CD14-positive monocyte (primary cell): ENCODE data around the gene DSCAML1. TPM values are rescaled to one million over a fixed set of nuclear protein-coding genes. Genes with fewer than 3 reads are reported as not detected.

Experiments
- DNase-seq, 3 donors: peaks; one replicate each; pipeline ENCODE4 v3.0.0-alpha.2; 2011 to 2022
- H2AFZ ChIP-seq: 2 replicates; pipeline ENCODE4 v1.6.0; 2012; ENCODE audit warnings: mild to moderate bottlenecking, low read depth, low read length, inconsistent platforms; ENCODE audit not compliant: insufficient read depth, poor library complexity, severe bottlenecking
- H3K27ac ChIP-seq, 2 donors: 1 replicate in 1 of 2; 2 replicates in 1 of 2; pipeline ENCODE4 v1.5.1; 2012 to 2013; ENCODE audit warnings: low read length in 2 of 2, control low read depth in 1 of 2, inconsistent platforms in 1 of 2, low read depth in 1 of 2, mild to moderate bottlenecking in 1 of 2
- H3K27me3 ChIP-seq, 2 donors: one replicate each; pipeline versions ENCODE4 v1.6.0 to v1.6.1; 2011 to 2013; ENCODE audit warnings: low read length in 2 of 2; ENCODE audit not compliant: control insufficient read depth in 2 of 2, insufficient read depth in 2 of 2
- H3K36me3 ChIP-seq, 2 donors: replicated peaks in 1 of 2; 1 replicate in 1 of 2; 2 replicates in 1 of 2; pipeline versions ENCODE4 v1.5.1 to v1.6.1; 2012 to 2013; ENCODE audit warnings: low read length in 2 of 2, control low read depth in 1 of 2, inconsistent platforms in 1 of 2, mild to moderate bottlenecking in 1 of 2; ENCODE audit not compliant: insufficient read depth in 2 of 2, control insufficient read depth in 1 of 2
- H3K4me1 ChIP-seq, 2 donors: 1 replicate in 1 of 2; 2 replicates in 1 of 2; pipeline versions ENCODE4 v1.5.1 to v1.6.1; 2012 to 2013; ENCODE audit warnings: low read length in 2 of 2, control low read depth in 1 of 2, inconsistent platforms in 1 of 2, mild to moderate bottlenecking in 1 of 2, moderate library complexity in 1 of 2; ENCODE audit not compliant: insufficient read depth in 2 of 2, control insufficient read depth in 1 of 2
- H3K4me2 ChIP-seq: replicated peaks from 2 replicates; pipeline ENCODE3; 2012; ENCODE audit warnings: low read length, moderate library complexity, mild to moderate bottlenecking; ENCODE audit not compliant: poor library complexity, severe bottlenecking; ENCODE audit errors: extremely low read depth
- H3K4me3 ChIP-seq, 3 experiments: fragments of 200-600 bp in 1 of 3; sonication (generic) in 1 of 3; replicated peaks in 1 of 3; 1 replicate in 2 of 3; 2 replicates in 1 of 3; pipeline ENCODE4 v1.5.1; 2011 to 2013; ENCODE audit warnings: low read length in 3 of 3, mild to moderate bottlenecking in 3 of 3, control low read depth in 2 of 3, low read depth in 2 of 3, inconsistent platforms in 1 of 3, moderate library complexity in 1 of 3
- H3K79me2 ChIP-seq: 2 replicates; pipeline ENCODE4 v1.6.0; 2012; ENCODE audit warnings: mild to moderate bottlenecking, control low read depth, inconsistent platforms, low read length, moderate library complexity; ENCODE audit not compliant: insufficient read depth
- H3K9ac ChIP-seq: 2 replicates; pipeline ENCODE4 v1.6.0; 2017; ENCODE audit warnings: low read length, mild to moderate bottlenecking; ENCODE audit not compliant: insufficient read depth, poor library complexity, severe bottlenecking
- H3K9me3 ChIP-seq, 2 donors: replicated peaks in 1 of 2; 1 replicate in 1 of 2; 2 replicates in 1 of 2; pipeline versions ENCODE4 v1.5.1 to v1.6.1; 2012 to 2013; ENCODE audit warnings: low read length in 2 of 2, control low read depth in 1 of 2; ENCODE audit not compliant: control insufficient read depth in 1 of 2, insufficient read depth in 1 of 2
- H4K20me1 ChIP-seq: 2 replicates; pipeline ENCODE4 v1.6.0; 2012; ENCODE audit warnings: mild to moderate bottlenecking, low read length, control low read depth, moderate library complexity; ENCODE audit not compliant: insufficient read depth
- H3K27ac Mint-ChIP-seq, 7 donors: one replicate each; pipeline ENCODE4 v1.8.0; 2020; ENCODE audit warnings: mild to moderate bottlenecking in 7 of 7, mixed read lengths in 7 of 7, moderate library complexity in 6 of 7, inconsistent platforms in 2 of 7
- H3K27me3 Mint-ChIP-seq, 3 donors: one replicate each; pipeline ENCODE4 v1.8.0; 2021 to 2022; ENCODE audit warnings: low read depth in 3 of 3, mild to moderate bottlenecking in 3 of 3, mixed read lengths in 3 of 3, moderate library complexity in 3 of 3, inconsistent platforms in 1 of 3
- H3K36me3 Mint-ChIP-seq, 2 donors: one replicate each; pipeline ENCODE4 v1.8.0; 2020; ENCODE audit warnings: mixed read lengths in 2 of 2, inconsistent platforms in 1 of 2, mild to moderate bottlenecking in 1 of 2
- H3K4me1 Mint-ChIP-seq: one replicate; pipeline ENCODE4 v1.8.0; 2020; ENCODE audit warnings: mild to moderate bottlenecking, mixed read lengths
- H3K4me3 Mint-ChIP-seq, 2 donors: one replicate each; pipeline ENCODE4 v1.8.0; 2020; ENCODE audit warnings: mild to moderate bottlenecking in 2 of 2, mixed read lengths in 2 of 2, moderate library complexity in 1 of 2
- H3K9me3 Mint-ChIP-seq, 7 donors: one replicate each; pipeline ENCODE4 v1.8.0; 2020 to 2022; ENCODE audit warnings: mixed read lengths in 7 of 7, mild to moderate bottlenecking in 6 of 7, moderate library complexity in 6 of 7, inconsistent platforms in 2 of 7
- CTCF ChIP-seq: fragments of 200-600 bp; IDR thresholded peaks from one replicate; pipeline ENCODE4 v1.8.0; 2022; ENCODE audit warnings: antibody characterized with exemption, mild to moderate bottlenecking
- WGBS: methylation state at CpG from one replicate; pipeline ENCODE4 v1.1.5; 2013; ENCODE audit warnings: missing lambda C conversion rate; ENCODE audit not compliant: insufficient coverage; 5-methylcytosine and 5-hydroxymethylcytosine counted together
- intact Hi-C, 2 donors: fragments of 100-400 bp; cut with micrococcal nuclease; formaldehyde crosslinking; loops; one replicate each; pipeline versions ENCODE4 v1.15.0 to v1.15.1; 2023
- polyA plus RNA-seq, 3 donors: library from polyadenylated mRNA; depleted of rRNA in 1 of 3; unstranded in 2 of 3; stranded (reverse) in 1 of 3; fragments of 300-500 nt in 2 of 3; fragments of >200 nt in 1 of 3; fragmentation: Illumina TruSeq in 2 of 3; gene quantifications; 1 replicate in 2 of 3; 2 replicates in 1 of 3; pipeline ENCODE4 v1.2.3, GENCODE V29; 2012 to 2021

The DSCAML1 gene
- polyA plus RNA-seq, 3 donors, result not detected

DNA sequence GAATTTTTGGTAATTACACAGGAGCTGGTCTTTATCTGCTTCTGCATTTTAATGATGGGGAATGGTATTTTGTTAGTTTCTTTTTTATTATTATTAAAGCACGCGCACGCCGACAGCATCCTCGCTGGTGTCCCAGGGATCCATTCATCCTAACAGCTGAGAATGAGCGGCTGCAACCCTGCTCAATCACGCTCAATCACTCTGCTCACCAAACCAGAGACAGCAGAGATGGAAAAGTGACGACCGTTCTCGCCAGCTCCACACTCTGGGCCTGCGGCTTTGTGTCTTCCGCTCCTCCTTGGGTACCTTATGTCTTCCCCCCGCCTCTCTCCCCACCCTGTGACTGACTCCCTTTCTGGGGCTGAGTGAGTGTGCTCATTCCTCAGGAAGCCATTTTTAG lies 84.5 kb downstream of the DSCAML1 start:
- intact Hi-C loops, result no loop called here
- Mint-ChIP-seq H3K4me1 (no peaks in the 10 kb centered on the region), H3K27me3 (peaks cover 5 to 24% (median 6%) of the 10 kb centered on the region in 3 donors), H3K27ac (no peak overlapping the region), H3K36me3 (no peaks in the 10 kb centered on the region), H3K4me3 (no peak overlapping the region), H3K9me3 (peaks cover 0 to 2% (median 0%) of the 10 kb centered on the region in 7 donors)
- no peak overlapping the region for H3K4me3 ChIP-seq
- no peak overlapping the region for H3K4me2 ChIP-seq
- WGBS, result 96% methylated on average over 5 of the region's 13 CpGs
- no peaks in the 10 kb centered on the region for H3K36me3 ChIP-seq
- H3K4me1 ChIP-seq, result no peaks in the 10 kb centered on the region
- H3K27ac ChIP-seq, result no peak overlapping the region
- no peaks in the 10 kb centered on the region for H3K79me2 ChIP-seq
- no peaks in the 10 kb centered on the region for H3K27me3 ChIP-seq
- no peak overlapping the region for H3K9ac ChIP-seq
- no peaks in the 10 kb centered on the region for H3K9me3 ChIP-seq
- TF ChIP-seq CTCF, result no peak
- DNase-seq, result no peak
- H2AFZ ChIP-seq, result no peak overlapping the region
- no peaks in the 10 kb centered on the region for H4K20me1 ChIP-seq

GRCh38 chr11:117711331-117711730 lies 85.7 kb downstream of the DSCAML1 start:
- intact Hi-C loops, result no loop called here

More at GRCh38 chr11:117711331-117711730, 85.7 kb downstream of the DSCAML1 start:
- no peaks in the 10 kb centered on the region for H3K36me3 Mint-ChIP-seq
- H3K4me2 ChIP-seq, result no peak overlapping the region
- peaks cover 4 to 28% (median 5%) of the 10 kb centered on the region in 3 donors for H3K27me3 Mint-ChIP-seq
- no peak overlapping the region for H3K9ac ChIP-seq
- H3K4me1 ChIP-seq, result no peaks in the 10 kb centered on the region
- no peak overlapping the region for H3K27ac ChIP-seq
- no peaks in the 10 kb centered on the region for H3K36me3 ChIP-seq
- H3K79me2 ChIP-seq, result no peaks in the 10 kb centered on the region
- H3K27me3 ChIP-seq, result no peaks in the 10 kb centered on the region
- no peak for TF ChIP-seq CTCF
- DNase-seq, result no peak
- H3K27ac Mint-ChIP-seq, result no peak overlapping the region
- no peak overlapping the region for H3K4me3 Mint-ChIP-seq
- H4K20me1 ChIP-seq, result no peaks in the 10 kb centered on the region
- no peak overlapping the region for H2AFZ ChIP-seq
- WGBS, result 90% methylated on average over 5 of the region's 7 CpGs
- peaks cover 0 to 2% (median 0%) of the 10 kb centered on the region in 7 donors for H3K9me3 Mint-ChIP-seq
- H3K4me1 Mint-ChIP-seq, result no peaks in the 10 kb centered on the region
- no peaks in the 10 kb centered on the region for H3K9me3 ChIP-seq
- H3K4me3 ChIP-seq, result no peak overlapping the region
